Measurements from ENCODE around the gene SCNN1B.
"Not testable (repeated sequence)": the region's sequence is repeated elsewhere in the genome, so short reads cannot be mapped to it uniquely, and the experiment has no call there.

Gene SCNN1B

GRCh38 chr16:23348579-23349469, 46.7 kb downstream of the SCNN1B start:
- DNase-seq (ENCODE audit: low read depth, low spot score) = no peak
- no peak overlapping the region for H3K27ac ChIP-seq

GRCh38 chr16:23351360-23351759, 49.3 kb downstream of the SCNN1B start:
- no peak for DNase-seq (ENCODE audit: low read depth, low spot score)
- no peak overlapping the region for H3K27ac ChIP-seq

GRCh38 chr16:23353440-23353839, 51.3 kb downstream of the SCNN1B start:
- no peak overlapping the region for H3K27ac ChIP-seq
- no peak for DNase-seq (ENCODE audit: low read depth, low spot score)

GRCh38 chr16:23354246-23354645, 52.1 kb downstream of the SCNN1B start:
- no peak overlapping the region for H3K27ac ChIP-seq
- DNase-seq (ENCODE audit: low read depth, low spot score) = no peak

GRCh38 chr16:23355106-23355670, 53.1 kb downstream of the SCNN1B start:
- no peak for DNase-seq (ENCODE audit: low read depth, low spot score)
- H3K27ac ChIP-seq = no peak overlapping the region

GRCh38 chr16:23356941-23357340, 54.8 kb downstream of the SCNN1B start:
- no peak overlapping the region for H3K27ac ChIP-seq
- no peak for DNase-seq (ENCODE audit: low read depth, low spot score)

GRCh38 chr16:23357761-23358290, 55.7 kb downstream of the SCNN1B start:
- no peak overlapping the region for H3K27ac ChIP-seq
- DNase-seq (ENCODE audit: low read depth, low spot score) = no peak

- no peak for DNase-seq (ENCODE audit: low read depth, low spot score)
- H3K27ac ChIP-seq = no peak overlapping the region
Observed at GRCh38 chr16:23359092-23359760, 57.1 kb downstream of the SCNN1B start.

GRCh38 chr16:23362460-23363317, 60.6 kb downstream of the SCNN1B start:
- no peak overlapping the region for H3K27ac ChIP-seq
- DNase-seq (ENCODE audit: low read depth, low spot score) = no peak

- H3K27ac ChIP-seq = no peak overlapping the region
- no peak for DNase-seq (ENCODE audit: low read depth, low spot score)
Observed at GRCh38 chr16:23365602-23366240, 63.6 kb downstream of the SCNN1B start.

GRCh38 chr16:23366341-23366740, 64.2 kb downstream of the SCNN1B start:
- not testable (repeated sequence) for H3K27ac ChIP-seq; DNase-seq (ENCODE audit: low read depth, low spot score)

- H3K27ac ChIP-seq = no peak overlapping the region
- no peak for DNase-seq (ENCODE audit: low read depth, low spot score)
Observed at GRCh38 chr16:23367564-23367963, 65.5 kb downstream of the SCNN1B start.

- DNase-seq (ENCODE audit: low read depth, low spot score) = no peak
- no peak overlapping the region for H3K27ac ChIP-seq
Observed at GRCh38 chr16:23367988-23368387, 65.9 kb downstream of the SCNN1B start.

- no peak overlapping the region for H3K27ac ChIP-seq
- peak; percentile 43 for DNase-seq (ENCODE audit: low read depth, low spot score)
Observed at GRCh38 chr16:23368469-23368868, 66.4 kb downstream of the SCNN1B start.

- no peak overlapping the region for H3K27ac ChIP-seq
- DNase-seq (ENCODE audit: low read depth, low spot score) = no peak
Observed at GRCh38 chr16:23369416-23369815, 67.3 kb downstream of the SCNN1B start.

GRCh38 chr16:23371368-23371767, 69.3 kb downstream of the SCNN1B start:
- H3K27ac ChIP-seq = no peak overlapping the region
- no peak for DNase-seq (ENCODE audit: low read depth, low spot score)

- H3K27ac ChIP-seq = no peak overlapping the region
- no peak for DNase-seq (ENCODE audit: low read depth, low spot score)
Observed at GRCh38 chr16:23373436-23374219, 71.5 kb downstream of the SCNN1B start.

- DNase-seq (ENCODE audit: low read depth, low spot score) = no peak
- no peak overlapping the region for H3K27ac ChIP-seq
Observed at GRCh38 chr16:23374721-23375510, 72.8 kb downstream of the SCNN1B start.
